ENCODE results near the gene LRRN2. TPM values are rescaled to one million over a fixed set of nuclear protein-coding genes. Genes with fewer than 3 reads are reported as not detected.

The LRRN2 gene
- total RNA-seq, 2 experiments from 2014 or later, result not detected

DNA sequence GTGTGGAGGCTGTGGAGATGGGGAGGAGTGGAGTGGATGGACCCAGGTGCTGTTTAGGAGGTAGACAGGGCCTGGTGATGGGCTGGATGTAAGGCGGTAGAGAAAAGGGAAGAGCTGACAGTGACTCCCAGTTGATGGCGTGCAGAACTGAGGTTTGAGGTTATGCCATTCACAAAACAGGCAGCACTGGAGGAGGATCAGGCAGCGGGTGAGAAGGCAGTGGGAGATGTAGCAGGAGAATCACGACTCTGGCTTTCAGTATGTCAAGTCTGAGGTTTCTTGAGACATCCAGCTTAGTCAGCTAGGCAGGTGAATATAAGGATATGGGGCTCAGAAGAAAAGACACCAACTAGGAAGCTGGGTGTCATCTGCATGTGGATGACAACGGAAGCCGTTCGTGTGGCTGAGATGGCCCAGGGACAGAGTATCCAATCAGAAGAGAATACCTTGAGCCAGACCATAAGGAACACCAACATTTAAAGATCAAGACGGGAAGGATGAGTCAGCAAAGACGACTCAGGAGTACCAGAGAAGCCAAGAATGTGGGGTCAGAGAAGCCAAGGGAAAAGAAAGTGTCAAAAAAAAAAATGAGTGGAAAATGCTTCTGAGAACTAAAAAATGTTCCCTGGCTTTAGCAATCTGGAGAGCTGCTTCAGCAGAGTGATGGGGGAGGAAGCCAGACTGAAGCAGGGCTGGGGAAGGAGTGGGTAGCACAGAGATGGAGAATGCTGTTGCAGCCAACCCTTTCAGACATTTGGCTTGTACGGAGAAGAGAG, 15.2 kb downstream of the LRRN2 start:
- H3K27ac ChIP-seq (ENCODE audit: low read depth in 1 of 2, low read length in 2 of 2), result no peak overlapping the region
- no peaks in the 10 kb centered on the region for H3K4me1 ChIP-seq (ENCODE audit: insufficient read depth, low read length)
- Mint-ChIP-seq H3K27ac (no peak overlapping the region), H3K36me3 (ENCODE audit: low read depth) (no peaks in the 10 kb centered on the region), H3K4me1 (ENCODE audit: low read depth) (no peaks in the 10 kb centered on the region), H3K9me3 (no peaks in the 10 kb centered on the region), H3K27me3 (no peaks in the 10 kb centered on the region), H3K4me3 (no peak overlapping the region)
- DNase-seq, result no peak
- no peaks in the 10 kb centered on the region for H3K9me3 ChIP-seq (ENCODE audit: control insufficient read depth in 1 of 2, insufficient read depth in 1 of 2, low read length in 2 of 2)
- POLR2A ChIA-PET, result no interaction called here
- ATAC-seq (ENCODE audit: poor library complexity), result no peak
- TF ChIP-seq, protein P1, sequence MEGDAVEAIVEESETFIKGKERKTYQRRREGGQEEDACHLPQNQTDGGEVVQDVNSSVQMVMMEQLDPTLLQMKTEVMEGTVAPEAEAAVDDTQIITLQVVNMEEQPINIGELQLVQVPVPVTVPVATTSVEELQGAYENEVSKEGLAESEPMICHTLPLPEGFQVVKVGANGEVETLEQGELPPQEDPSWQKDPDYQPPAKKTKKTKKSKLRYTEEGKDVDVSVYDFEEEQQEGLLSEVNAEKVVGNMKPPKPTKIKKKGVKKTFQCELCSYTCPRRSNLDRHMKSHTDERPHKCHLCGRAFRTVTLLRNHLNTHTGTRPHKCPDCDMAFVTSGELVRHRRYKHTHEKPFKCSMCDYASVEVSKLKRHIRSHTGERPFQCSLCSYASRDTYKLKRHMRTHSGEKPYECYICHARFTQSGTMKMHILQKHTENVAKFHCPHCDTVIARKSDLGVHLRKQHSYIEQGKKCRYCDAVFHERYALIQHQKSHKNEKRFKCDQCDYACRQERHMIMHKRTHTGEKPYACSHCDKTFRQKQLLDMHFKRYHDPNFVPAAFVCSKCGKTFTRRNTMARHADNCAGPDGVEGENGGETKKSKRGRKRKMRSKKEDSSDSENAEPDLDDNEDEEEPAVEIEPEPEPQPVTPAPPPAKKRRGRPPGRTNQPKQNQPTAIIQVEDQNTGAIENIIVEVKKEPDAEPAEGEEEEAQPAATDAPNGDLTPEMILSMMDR (IDR thresholded peaks at IDR 0.05), result no peak
- H3K27me3 ChIP-seq (ENCODE audit: control insufficient read depth in 1 of 2, insufficient read depth in 2 of 2, low read length in 2 of 2), result no peaks in the 10 kb centered on the region
- CTCF ChIA-PET, result no interaction called here
- no peaks in the 10 kb centered on the region for H3K36me3 ChIP-seq (ENCODE audit: insufficient read depth, low read length)
- no peak overlapping the region for H3K4me3 ChIP-seq (ENCODE audit: low read length)
- intact Hi-C loops (cut with DNase I, micrococcal nuclease), result no loop called here

DNA sequence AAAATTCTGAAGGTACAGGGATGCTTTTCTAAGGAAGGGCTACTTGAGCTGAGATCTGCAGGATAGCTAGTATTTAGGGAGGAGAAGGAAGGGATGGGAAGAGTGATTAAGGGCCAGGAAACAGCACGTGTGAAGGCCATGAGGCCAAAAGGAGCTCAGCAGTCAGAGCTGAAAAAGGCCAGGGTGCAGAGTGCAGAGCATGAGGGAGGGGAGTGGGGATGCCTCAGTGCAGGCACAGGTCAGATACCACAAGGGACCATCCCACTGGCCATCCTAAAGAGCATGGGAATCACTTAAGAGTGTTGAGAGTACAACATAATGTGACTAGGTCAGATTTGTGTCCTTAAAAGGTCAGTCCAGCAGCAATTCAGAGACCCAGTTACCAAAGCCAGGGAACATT, 16.0 kb downstream of the LRRN2 start:
- CTCF ChIA-PET, result interaction anchor here (1.5 kb wide), 1 partner anchor 77 kb away, joined by 3 read pairs; no protein-coding TSS in a partner anchor
- intact Hi-C loops (cut with DNase I, micrococcal nuclease), result no loop called here

DNA sequence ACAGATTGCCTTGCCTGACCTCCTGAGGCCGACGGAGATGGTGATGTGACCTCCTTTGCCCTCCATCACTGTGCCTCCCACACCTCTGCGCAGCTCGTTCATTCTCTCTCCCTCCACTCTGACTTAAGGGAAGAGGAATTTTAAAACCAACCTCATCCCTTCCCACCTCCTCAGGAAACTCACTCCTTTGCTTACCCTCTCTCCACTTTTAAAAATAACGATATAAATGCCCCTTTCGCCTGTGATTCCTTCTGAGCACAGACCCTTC, 21.2 kb downstream of the LRRN2 start:
- Histone ChIP-seq H3K9me3 (ENCODE audit: control insufficient read depth in 1 of 2, insufficient read depth in 1 of 2, low read length in 2 of 2) (no peaks in the 10 kb centered on the region), H3K27ac (ENCODE audit: low read depth in 1 of 2, low read length in 2 of 2) (no peak overlapping the region), H3K4me1 (ENCODE audit: insufficient read depth, low read length) (no peaks in the 10 kb centered on the region), H3K4me3 (ENCODE audit: low read length) (no peak overlapping the region), H3K27me3 (ENCODE audit: control insufficient read depth in 1 of 2, insufficient read depth in 2 of 2, low read length in 2 of 2) (no peaks in the 10 kb centered on the region), H3K36me3 (ENCODE audit: insufficient read depth, low read length) (no peaks in the 10 kb centered on the region)
- ATAC-seq (ENCODE audit: poor library complexity) (no peak), DNase-seq (no peak)
- H3K27me3 Mint-ChIP-seq, result no peaks in the 10 kb centered on the region
- ChIA-PET CTCF (no interaction called here), POLR2A (no interaction called here)
- H3K36me3 Mint-ChIP-seq (ENCODE audit: low read depth), result no peaks in the 10 kb centered on the region
- no peak overlapping the region for H3K27ac Mint-ChIP-seq
- TF ChIP-seq, protein P1 (IDR thresholded peaks at IDR 0.05), result no peak
- no peaks in the 10 kb centered on the region for H3K4me1 Mint-ChIP-seq (ENCODE audit: low read depth)
- H3K4me3 Mint-ChIP-seq, result no peak overlapping the region
- no peaks in the 10 kb centered on the region for H3K9me3 Mint-ChIP-seq
- intact Hi-C loops (cut with DNase I, micrococcal nuclease), result no loop called here

More for the DNA sequence above, 16.0 kb downstream of the LRRN2 start:
- Mint-ChIP-seq H3K9me3 (no peaks in the 10 kb centered on the region), H3K4me1 (ENCODE audit: low read depth) (no peaks in the 10 kb centered on the region), H3K36me3 (ENCODE audit: low read depth) (no peaks in the 10 kb centered on the region), H3K27me3 (no peaks in the 10 kb centered on the region), H3K4me3 (no peak overlapping the region), H3K27ac (no peak overlapping the region)
- Histone ChIP-seq H3K36me3 (ENCODE audit: insufficient read depth, low read length) (no peaks in the 10 kb centered on the region), H3K4me1 (ENCODE audit: insufficient read depth, low read length) (no peaks in the 10 kb centered on the region), H3K9me3 (ENCODE audit: control insufficient read depth in 1 of 2, insufficient read depth in 1 of 2, low read length in 2 of 2) (no peaks in the 10 kb centered on the region), H3K27me3 (ENCODE audit: control insufficient read depth in 1 of 2, insufficient read depth in 2 of 2, low read length in 2 of 2) (no peaks in the 10 kb centered on the region), H3K27ac (ENCODE audit: low read depth in 1 of 2, low read length in 2 of 2) (no peak overlapping the region), H3K4me3 (ENCODE audit: low read length) (no peak overlapping the region)
- POLR2A ChIA-PET, result no interaction called here
- DNase-seq (no peak), ATAC-seq (ENCODE audit: poor library complexity) (no peak)
- TF ChIP-seq, protein P1 (IDR thresholded peaks at IDR 0.05), result no peak
